NCI-H510A treated with DMSO at 0.1 percent for 48 hours (cell line): ENCODE data around the gene RBMS3.

Source experiments
- DNase-seq: peaks from one replicate; lab custom pipeline; 2025; lab: John Stamatoyannopoulos, UW

The RBMS3 gene

GRCh38 chr3:29525254-29525881 is 244.5 kb downstream of the RBMS3 start:
- no peak for DNase-seq

GRCh38 chr3:29527246-29527645 is 246.4 kb downstream of the RBMS3 start:
- DNase-seq, result no peak

- DNase-seq, result no peak
Measured at GRCh38 chr3:29531644-29532043, 250.8 kb downstream of the RBMS3 start.

GRCh38 chr3:29532473-29532872 is 251.6 kb downstream of the RBMS3 start:
- no peak for DNase-seq

DNA sequence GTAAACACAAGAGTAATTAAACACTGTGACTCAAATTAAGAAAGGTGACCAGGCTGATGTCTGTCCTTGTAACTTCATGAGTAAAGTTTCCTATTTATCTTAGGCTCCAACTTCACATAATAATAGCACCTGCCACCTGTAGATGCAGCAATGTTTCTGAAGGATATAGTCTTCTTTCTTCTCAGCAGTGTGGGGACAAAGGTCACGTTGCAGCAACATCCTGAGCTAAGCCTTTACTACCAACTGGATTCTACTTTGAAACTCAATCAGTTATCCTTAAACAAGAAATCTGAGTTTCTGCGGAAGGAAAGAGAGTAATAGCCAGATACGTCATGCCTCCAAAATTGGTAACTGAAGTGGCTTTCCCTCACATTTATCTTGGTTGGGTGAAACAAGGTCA is 253.1 kb downstream of the RBMS3 start:
- no peak for DNase-seq

DNA sequence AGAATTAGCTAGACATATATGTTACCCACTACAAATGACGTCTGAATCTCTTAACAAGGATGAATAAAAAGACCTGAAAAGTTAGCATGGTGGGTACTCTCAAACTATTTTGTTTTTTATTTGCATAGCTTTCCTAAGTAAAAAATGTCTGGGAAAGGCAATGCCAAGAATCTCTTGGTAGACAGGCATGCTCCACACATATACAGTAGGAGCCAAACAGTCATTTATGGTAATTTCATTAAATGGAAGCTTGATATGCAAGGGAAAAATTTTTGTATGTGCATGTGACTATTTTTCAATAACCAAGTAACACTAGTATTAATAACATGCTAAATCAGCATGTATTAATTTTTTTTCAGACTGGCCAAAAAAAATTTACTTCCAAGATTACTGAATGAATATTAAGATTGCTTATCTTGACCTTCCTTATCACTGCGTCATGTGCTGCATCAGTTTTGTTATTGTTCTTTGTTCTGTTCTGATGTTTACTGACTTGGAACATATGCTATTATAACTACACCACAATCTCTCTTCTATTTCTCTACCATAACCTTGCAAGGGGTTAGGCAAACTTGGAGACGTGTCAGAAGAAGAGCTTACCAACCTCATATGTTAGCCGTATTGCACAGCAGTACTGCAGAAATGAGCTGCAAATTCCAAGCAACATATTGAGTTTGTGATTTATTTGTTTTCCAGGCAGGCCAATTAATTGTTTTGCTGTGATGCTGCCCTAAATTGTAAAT is 255.3 kb downstream of the RBMS3 start:
- DNase-seq, result no peak

DNA sequence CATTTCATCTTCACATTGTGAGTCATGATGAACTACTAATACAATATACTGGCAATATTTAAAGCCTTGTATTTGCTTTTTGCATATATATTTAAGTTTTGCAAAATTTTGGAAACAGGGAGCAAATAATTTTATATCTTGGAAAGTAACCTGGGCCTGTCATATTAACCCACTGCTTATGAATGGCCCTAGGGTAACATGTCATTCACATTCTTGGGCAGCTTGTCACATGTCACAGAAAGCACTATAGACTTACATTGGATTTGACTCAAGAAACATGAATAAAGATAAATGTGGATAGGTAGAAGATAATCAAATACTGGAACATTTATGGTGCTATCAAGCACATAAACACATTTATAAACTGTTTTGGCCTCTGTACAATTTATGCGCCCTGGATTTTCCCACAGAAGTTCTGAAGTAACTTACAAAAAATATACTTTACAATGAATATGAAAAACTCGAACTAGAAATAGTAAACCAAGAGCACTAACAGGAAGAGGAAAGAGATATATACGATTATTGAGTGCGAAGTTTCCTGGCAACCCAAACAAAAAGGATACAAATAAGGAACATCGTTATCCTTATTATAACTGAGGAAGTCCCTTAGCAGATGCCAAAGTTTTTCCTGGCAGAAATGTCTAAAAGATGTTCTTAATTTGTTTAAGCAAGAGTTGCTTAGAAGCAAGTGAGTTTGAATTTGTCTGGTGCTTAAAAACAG is 257.2 kb downstream of the RBMS3 start:
- no peak for DNase-seq

- DNase-seq, result no peak
Measured at GRCh38 chr3:29538610-29538958, 257.7 kb downstream of the RBMS3 start.

GRCh38 chr3:29540544-29540943 is 259.7 kb downstream of the RBMS3 start:
- no peak for DNase-seq

- DNase-seq, result no peak
Measured at GRCh38 chr3:29544701-29545363, 264.0 kb downstream of the RBMS3 start.

GRCh38 chr3:29545615-29546014 is 264.7 kb downstream of the RBMS3 start:
- no peak for DNase-seq

- no peak for DNase-seq
Measured at GRCh38 chr3:29552051-29552450, 271.2 kb downstream of the RBMS3 start.

DNA sequence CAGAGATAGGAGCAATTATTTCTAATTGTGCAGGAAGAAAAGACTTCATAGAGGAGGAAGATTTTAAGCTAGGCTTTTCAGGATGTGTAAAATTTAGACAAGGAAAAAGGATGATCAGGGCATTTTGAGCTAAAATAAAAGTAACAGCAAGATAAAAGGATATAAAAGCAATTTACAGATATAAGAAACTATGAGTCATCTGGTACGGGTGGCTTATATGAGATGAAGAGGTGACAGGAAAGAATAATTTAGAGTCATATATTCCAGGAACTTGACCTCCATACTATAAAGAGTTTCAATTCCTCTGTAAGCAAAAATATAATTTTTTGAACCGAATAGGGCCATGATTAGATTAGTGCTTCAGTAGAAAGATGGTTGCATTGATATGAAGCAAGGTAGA is 273.7 kb downstream of the RBMS3 start:
- DNase-seq, result no peak

DNA sequence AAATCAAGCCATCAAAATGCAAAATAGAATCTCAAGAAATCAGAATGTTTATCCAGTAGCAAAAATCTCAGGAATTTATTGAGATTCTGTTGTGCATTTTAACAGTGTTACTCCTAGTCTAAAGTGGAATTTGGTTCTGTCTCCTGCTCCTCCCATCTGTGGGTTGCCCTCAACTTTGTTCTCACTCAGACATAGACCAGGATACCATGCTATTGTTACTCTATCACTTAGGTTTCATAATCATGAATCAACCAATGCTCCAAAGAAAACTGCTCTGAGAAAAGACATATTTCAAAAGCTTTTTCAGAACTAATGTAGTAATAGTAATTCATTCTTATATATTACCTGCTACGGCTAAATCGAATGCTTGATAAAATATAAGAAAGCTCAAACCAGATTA is 274.7 kb downstream of the RBMS3 start:
- DNase-seq, result no peak

DNA sequence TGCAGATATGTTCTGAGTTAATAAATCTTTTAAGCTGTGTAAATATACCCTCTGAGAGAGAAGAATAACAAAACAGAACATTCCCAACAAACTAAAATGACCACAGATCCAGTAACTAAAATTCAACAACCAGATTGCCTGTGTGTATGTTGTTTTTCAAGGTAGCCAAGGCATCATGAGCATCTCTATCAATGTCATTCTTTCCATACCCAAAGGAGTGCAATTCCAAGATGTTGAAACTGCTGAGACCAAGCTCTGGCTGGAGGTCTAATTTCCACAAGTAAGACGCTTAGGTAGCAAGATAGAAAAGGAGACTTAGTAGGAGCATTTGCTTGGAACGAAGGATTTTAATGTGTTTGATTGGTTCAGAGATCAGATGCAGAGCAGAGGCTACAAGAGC is 276.3 kb downstream of the RBMS3 start:
- no peak for DNase-seq

- DNase-seq, result no peak
Measured at GRCh38 chr3:29557825-29558224, 277.0 kb downstream of the RBMS3 start.

- DNase-seq, result no peak
Measured at GRCh38 chr3:29559741-29560465, 279.0 kb downstream of the RBMS3 start.

GRCh38 chr3:29561651-29562149 is 280.8 kb downstream of the RBMS3 start:
- DNase-seq, result no peak

GRCh38 chr3:29565236-29565635 is 284.4 kb downstream of the RBMS3 start:
- no peak for DNase-seq

DNA sequence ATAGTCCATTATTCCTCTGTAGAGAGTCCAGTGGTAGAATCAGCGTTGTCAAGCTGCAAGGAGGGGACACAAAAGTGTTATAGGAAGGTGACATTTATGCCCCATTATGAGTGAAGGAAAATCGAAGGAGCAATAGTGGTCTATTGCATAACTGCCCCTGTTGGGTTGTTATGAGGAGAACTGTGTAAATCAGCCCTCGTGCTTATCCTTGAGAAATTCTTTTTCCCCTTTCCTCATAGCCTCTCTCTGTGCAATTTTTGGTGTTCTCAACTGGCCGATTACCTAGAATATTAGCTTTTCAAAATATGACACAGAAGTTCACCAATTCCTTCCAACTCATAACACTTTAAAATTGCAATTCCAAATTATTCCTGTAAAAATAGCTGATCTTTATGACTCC is 286.6 kb downstream of the RBMS3 start:
- DNase-seq, result no peak

- no peak for DNase-seq
Measured at GRCh38 chr3:29568355-29568754, 287.5 kb downstream of the RBMS3 start.

DNA sequence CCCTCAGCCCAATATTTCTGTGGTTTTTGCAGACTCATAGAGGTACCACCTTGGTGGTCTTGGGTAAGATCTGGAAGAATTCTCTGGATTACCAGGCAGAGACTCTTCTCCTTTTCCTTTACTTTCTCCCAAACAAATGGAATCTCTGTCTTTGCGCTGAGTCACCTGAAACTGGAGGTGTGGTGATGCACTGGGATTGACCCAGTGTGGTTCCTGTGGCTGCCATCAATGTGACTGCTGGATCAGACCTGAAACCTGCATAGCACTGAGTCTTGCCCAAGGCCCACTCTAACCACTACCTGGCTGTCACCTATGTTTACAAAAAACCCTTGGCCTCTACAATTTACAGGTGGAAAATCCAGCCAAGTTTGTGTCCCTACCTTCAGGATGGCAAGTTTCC is 295.3 kb downstream of the RBMS3 start:
- DNase-seq, result no peak
